GM12864 (cell line): ENCODE data around the gene FCSK.

Experiments
- DNase-seq: peaks from one replicate; pipeline ENCODE4 v3.0.0-alpha.2; 2011; ENCODE audit warnings: low read depth
- H3K4me3 ChIP-seq: 2 replicates; pipeline ENCODE4 v1.5.1; 2011; ENCODE audit warnings: mild to moderate bottlenecking, low read depth, low read length, control low read depth
- CTCF ChIP-seq: IDR thresholded peaks from 2 replicates; pipeline ENCODE4 v1.5.1; 2011; ENCODE audit warnings: low read depth, mild to moderate bottlenecking, moderate library complexity, low read length, control low read depth, inconsistent platforms; ENCODE audit errors: missing control alignments

The FCSK gene

GRCh38 chr16:70418274-70418992 lies 36.0 kb upstream of the FCSK start:
- no peak for DNase-seq
- no peak for TF ChIP-seq CTCF
- no peak overlapping the region for H3K4me3 ChIP-seq

- TF ChIP-seq CTCF, result no peak
- H3K4me3 ChIP-seq, result no peak overlapping the region
- DNase-seq, result no peak
Measured at GRCh38 chr16:70418993-70419318, 35.4 kb upstream of the FCSK start.

- TF ChIP-seq CTCF, result no peak
- no peak for DNase-seq
- H3K4me3 ChIP-seq, result no peak overlapping the region
Measured at GRCh38 chr16:70419384-70420327, 34.7 kb upstream of the FCSK start.

GRCh38 chr16:70421014-70421413 lies 33.4 kb upstream of the FCSK start:
- DNase-seq, result no peak
- no peak overlapping the region for H3K4me3 ChIP-seq
- no peak for TF ChIP-seq CTCF

GRCh38 chr16:70421473-70422311 lies 32.7 kb upstream of the FCSK start:
- DNase-seq, result no peak
- no peak for TF ChIP-seq CTCF
- H3K4me3 ChIP-seq, result no peak overlapping the region

- DNase-seq, result no peak
- no peak for TF ChIP-seq CTCF
- H3K4me3 ChIP-seq, result no peak overlapping the region
Measured at GRCh38 chr16:70422543-70422942, 31.9 kb upstream of the FCSK start.
